Activated T-cell treated with anti-CD3 and anti-CD28 coated beads, Interleukin-2, amount 50 U/mL, for 1 hour (primary cell): ENCODE measurements around the gene DHRS13.
"Not testable (repeated sequence)": the region's sequence is repeated elsewhere in the genome, so short reads cannot be mapped to it uniquely, and the experiment has no call there.

Source experiments
- DNase-seq: peaks from one replicate; pipeline ENCODE4 v3.0.0-alpha.2; 2020

Gene DHRS13

GRCh38 chr17:28879886-28880571, 22.9 kb downstream of the DHRS13 start:
- no peak for DNase-seq

- DNase-seq, result no peak
Observed at GRCh38 chr17:28878981-28879380, 23.9 kb downstream of the DHRS13 start.

GRCh38 chr17:28878158-28878910, 24.5 kb downstream of the DHRS13 start:
- no peak for DNase-seq

- DNase-seq, result not testable (repeated sequence)
Observed at GRCh38 chr17:28877150-28877711, 25.6 kb downstream of the DHRS13 start.

GRCh38 chr17:28875848-28876550, 26.9 kb downstream of the DHRS13 start:
- no peak for DNase-seq

GRCh38 chr17:28874750-28875149, 28.1 kb downstream of the DHRS13 start:
- DNase-seq, result no peak

- DNase-seq, result no peak
Observed at GRCh38 chr17:28873839-28874238, 29.0 kb downstream of the DHRS13 start.

GRCh38 chr17:28871056-28871579, 31.8 kb downstream of the DHRS13 start:
- DNase-seq, result peak; percentile 34

GRCh38 chr17:28867276-28867675, 35.6 kb downstream of the DHRS13 start:
- DNase-seq, result no peak

- DNase-seq, result no peak
Observed at GRCh38 chr17:28865946-28866752, 36.7 kb downstream of the DHRS13 start.

GRCh38 chr17:28864991-28865849, 37.7 kb downstream of the DHRS13 start:
- DNase-seq, result no peak

- DNase-seq, result no peak
Observed at GRCh38 chr17:28863953-28864352, 38.9 kb downstream of the DHRS13 start.

- DNase-seq, result no peak
Observed at GRCh38 chr17:28862561-28862960, 40.3 kb downstream of the DHRS13 start.

- no peak for DNase-seq
Observed at GRCh38 chr17:28861393-28862203, 41.3 kb downstream of the DHRS13 start.

GRCh38 chr17:28860363-28860808, 42.5 kb downstream of the DHRS13 start:
- no peak for DNase-seq

GRCh38 chr17:28858801-28859355, 44.0 kb downstream of the DHRS13 start:
- no peak for DNase-seq

GRCh38 chr17:28857905-28858800, 44.7 kb downstream of the DHRS13 start:
- no peak for DNase-seq

GRCh38 chr17:28856028-28856574, 46.8 kb downstream of the DHRS13 start:
- DNase-seq, result no peak

- DNase-seq, result no peak
Observed at GRCh38 chr17:28855336-28855679, 47.6 kb downstream of the DHRS13 start.
